ENCODE data around the gene MAPT. TPM values are rescaled to one million over a fixed set of nuclear protein-coding genes. Genes with fewer than 3 reads are reported as not detected.

Gene MAPT
- total RNA-seq, 1 donor from 2014 or later = 0.18 TPM

DNA sequence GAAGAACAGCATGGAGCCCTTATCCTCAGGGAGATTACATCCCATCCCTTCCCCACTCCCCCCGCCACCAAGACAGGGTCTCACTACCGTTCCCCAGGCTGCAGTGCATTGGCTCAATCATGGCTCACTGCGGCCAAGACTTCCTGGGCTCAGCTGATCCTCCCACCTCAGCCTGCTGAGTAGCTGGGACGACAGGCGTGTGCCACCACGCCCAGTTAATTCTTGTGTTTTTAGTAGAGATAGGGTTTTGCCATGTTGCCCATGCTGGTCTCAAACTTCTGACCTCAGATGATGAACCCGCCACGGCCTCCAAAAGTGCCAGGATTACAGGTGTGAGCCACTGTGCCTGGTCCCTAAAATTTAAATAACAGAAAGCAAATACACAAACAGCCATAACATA lies 153.5 kb downstream of the MAPT start:
- H3K27ac Mint-ChIP-seq = no peak overlapping the region
- intact Hi-C loops (cut with micrococcal nuclease) = no loop called here
- DNase-seq = no peak
- no peak overlapping the region for H3K4me3 Mint-ChIP-seq
- no peaks in the 10 kb centered on the region for H3K27me3 Mint-ChIP-seq
- POLR2A ChIA-PET = no interaction called here
- TF ChIP-seq, protein P1, sequence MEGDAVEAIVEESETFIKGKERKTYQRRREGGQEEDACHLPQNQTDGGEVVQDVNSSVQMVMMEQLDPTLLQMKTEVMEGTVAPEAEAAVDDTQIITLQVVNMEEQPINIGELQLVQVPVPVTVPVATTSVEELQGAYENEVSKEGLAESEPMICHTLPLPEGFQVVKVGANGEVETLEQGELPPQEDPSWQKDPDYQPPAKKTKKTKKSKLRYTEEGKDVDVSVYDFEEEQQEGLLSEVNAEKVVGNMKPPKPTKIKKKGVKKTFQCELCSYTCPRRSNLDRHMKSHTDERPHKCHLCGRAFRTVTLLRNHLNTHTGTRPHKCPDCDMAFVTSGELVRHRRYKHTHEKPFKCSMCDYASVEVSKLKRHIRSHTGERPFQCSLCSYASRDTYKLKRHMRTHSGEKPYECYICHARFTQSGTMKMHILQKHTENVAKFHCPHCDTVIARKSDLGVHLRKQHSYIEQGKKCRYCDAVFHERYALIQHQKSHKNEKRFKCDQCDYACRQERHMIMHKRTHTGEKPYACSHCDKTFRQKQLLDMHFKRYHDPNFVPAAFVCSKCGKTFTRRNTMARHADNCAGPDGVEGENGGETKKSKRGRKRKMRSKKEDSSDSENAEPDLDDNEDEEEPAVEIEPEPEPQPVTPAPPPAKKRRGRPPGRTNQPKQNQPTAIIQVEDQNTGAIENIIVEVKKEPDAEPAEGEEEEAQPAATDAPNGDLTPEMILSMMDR (IDR thresholded peaks at IDR 0.05) = no peak
- no peak for ATAC-seq (ENCODE audit: low read depth)
- peaks cover 4% of the 10 kb centered on the region for H3K4me1 Mint-ChIP-seq
- CTCF ChIA-PET = interaction anchor here (1.4 to 1.6 kb wide), 2 partner anchors 145 to 165 kb away, joined by 3 read pairs; partner anchors contain the start of gene KANSL1
- H3K36me3 Mint-ChIP-seq (ENCODE audit: low read depth) = peaks cover 81% of the 10 kb centered on the region
- no peaks in the 10 kb centered on the region for H3K9me3 Mint-ChIP-seq

DNA sequence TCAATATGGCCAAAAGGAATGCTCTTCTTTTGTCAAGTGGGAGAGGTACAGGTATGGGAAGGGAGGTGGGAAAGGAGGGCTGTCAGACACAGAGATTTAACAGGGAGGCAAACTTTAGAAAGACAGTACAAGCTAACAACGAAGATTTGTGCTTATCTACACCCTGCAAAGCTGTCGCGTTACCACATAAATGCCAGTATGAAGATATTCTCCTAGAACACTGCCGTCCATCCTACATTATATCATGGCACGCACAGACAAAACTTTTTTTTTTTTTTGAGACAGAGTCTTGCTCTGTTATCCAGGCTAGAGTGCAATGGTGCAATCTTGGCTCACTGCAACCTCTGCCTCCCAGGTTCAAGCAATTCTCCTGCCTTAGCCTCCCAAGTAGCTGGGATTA lies 155.3 kb downstream of the MAPT start:
- intact Hi-C loops (cut with micrococcal nuclease) = no loop called here
- Mint-ChIP-seq H3K36me3 (ENCODE audit: low read depth) (peaks cover 74% of the 10 kb centered on the region), H3K4me1 (peaks cover 1% of the 10 kb centered on the region), H3K27ac (no peak overlapping the region), H3K4me3 (no peak overlapping the region), H3K9me3 (no peaks in the 10 kb centered on the region), H3K27me3 (no peaks in the 10 kb centered on the region)
- CTCF ChIA-PET = interaction anchor here (0.8 to 1.4 kb wide), 2 partner anchors 10 to 163 kb away, joined by 3 read pairs; no protein-coding TSS in a partner anchor
- ATAC-seq (ENCODE audit: low read depth) = no peak
- POLR2A ChIA-PET = no interaction called here
- TF ChIP-seq, protein P1 (IDR thresholded peaks at IDR 0.05) = no peak
- DNase-seq = no peak

DNA sequence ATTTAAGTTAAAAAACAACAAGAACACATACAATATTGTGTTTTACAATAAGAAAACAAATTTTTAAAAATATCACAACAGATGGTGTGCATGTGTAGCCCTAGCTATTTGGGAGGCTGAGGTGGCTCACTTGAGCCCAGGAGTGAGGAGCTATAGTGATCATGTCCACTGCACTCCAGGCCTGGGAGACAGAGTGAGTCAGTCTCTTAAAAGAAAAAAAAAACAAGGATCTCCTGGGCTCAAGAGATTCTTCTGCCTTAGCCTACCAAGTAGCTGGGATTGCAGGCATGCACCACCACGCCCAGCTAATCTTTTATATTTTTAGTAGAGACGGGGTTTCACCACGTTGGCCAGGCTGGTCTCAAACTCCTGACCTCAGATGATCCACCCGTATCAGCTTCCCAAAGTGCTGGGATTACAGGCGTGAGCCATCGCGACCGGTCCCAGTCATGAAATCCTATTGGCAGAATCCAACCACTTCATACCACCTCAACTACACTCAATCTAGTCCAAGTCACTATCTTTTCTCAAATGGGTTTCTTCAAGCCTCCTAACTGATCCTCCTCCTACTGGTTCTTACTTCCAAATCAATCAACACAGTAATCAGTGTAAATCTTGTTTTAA lies 159.7 kb downstream of the MAPT start:
- POLR2A ChIA-PET = no interaction called here
- DNase-seq = no peak
- no peak overlapping the region for H3K27ac Mint-ChIP-seq
- TF ChIP-seq, protein P1 (IDR thresholded peaks at IDR 0.05) = no peak
- ATAC-seq (ENCODE audit: low read depth) = no peak
- no peak overlapping the region for H3K4me3 Mint-ChIP-seq
- CTCF ChIA-PET = no interaction called here
- H3K4me1 Mint-ChIP-seq = peaks cover 1% of the 10 kb centered on the region
- intact Hi-C loops (cut with micrococcal nuclease) = no loop called here
- H3K27me3 Mint-ChIP-seq = no peaks in the 10 kb centered on the region
- H3K9me3 Mint-ChIP-seq = no peaks in the 10 kb centered on the region
- H3K36me3 Mint-ChIP-seq (ENCODE audit: low read depth) = peaks cover 64% of the 10 kb centered on the region

DNA sequence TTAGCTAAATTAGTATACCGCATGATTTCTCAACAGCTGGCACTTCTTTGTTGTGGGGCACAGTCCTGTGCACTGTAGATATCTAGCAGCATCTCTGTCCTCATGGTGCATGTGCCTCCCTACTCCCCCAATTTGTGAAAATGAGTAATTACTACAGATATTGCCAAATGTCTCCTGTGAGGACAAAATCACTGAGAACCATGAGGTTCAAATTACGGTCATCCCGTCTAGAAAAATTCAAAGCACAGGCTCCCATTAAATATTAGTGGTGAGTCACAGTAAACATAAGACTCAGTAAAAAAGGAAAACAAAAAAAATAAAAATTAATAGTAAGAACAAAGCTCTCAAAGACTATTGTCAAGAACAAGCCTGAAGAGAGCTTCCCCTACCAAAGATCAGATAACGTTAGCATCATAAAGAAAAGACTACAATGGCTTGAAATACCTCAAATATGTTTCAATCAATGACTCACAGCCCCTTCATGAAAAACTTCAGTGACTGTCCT lies 162.5 kb downstream of the MAPT start:
- TF ChIP-seq, protein P1 (IDR thresholded peaks at IDR 0.05) = no peak
- no peak overlapping the region for H3K27ac Mint-ChIP-seq
- H3K4me1 Mint-ChIP-seq = peaks cover 1% of the 10 kb centered on the region
- intact Hi-C loops (cut with micrococcal nuclease) = no loop called here
- CTCF ChIA-PET = interaction anchor here (0.6 to 2.4 kb wide), 3 partner anchors 12 to 156 kb away, joined by 3 to 7 read pairs (median 6); no protein-coding TSS in a partner anchor
- peaks cover 55% of the 10 kb centered on the region for H3K36me3 Mint-ChIP-seq (ENCODE audit: low read depth)
- H3K9me3 Mint-ChIP-seq = no peaks in the 10 kb centered on the region
- POLR2A ChIA-PET = no interaction called here
- H3K27me3 Mint-ChIP-seq = no peaks in the 10 kb centered on the region
- ATAC-seq (ENCODE audit: low read depth) = no peak
- no peak overlapping the region for H3K4me3 Mint-ChIP-seq
- no peak for DNase-seq

DNA sequence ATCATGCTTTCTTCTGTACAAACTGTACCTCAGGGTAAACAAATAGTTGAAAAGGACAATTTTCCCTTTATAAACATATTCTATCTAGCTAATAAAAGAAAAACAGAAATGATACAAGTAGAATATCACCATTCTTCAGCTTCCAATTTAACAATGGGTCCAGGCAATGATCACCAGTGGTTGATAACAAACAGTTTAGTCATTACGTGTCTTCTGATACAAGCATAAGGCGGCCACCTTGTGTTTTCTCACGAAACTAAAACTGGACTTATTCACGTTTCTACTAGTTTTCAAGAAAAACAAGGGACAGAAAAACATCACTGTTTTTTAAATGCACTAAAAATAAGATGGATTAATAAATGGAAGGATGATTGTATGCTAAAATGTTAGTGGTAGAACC lies 163.0 kb downstream of the MAPT start:
- no peak for ATAC-seq (ENCODE audit: low read depth)
- TF ChIP-seq, protein P1 (IDR thresholded peaks at IDR 0.05) = no peak
- ChIA-PET POLR2A (no interaction called here), CTCF (interaction anchor here (2.1 to 2.4 kb wide), 2 partner anchors 13 to 156 kb away, joined by 6 to 7 read pairs; no protein-coding TSS in a partner anchor)
- Mint-ChIP-seq H3K27ac (no peak overlapping the region), H3K4me1 (no peaks in the 10 kb centered on the region), H3K9me3 (no peaks in the 10 kb centered on the region), H3K36me3 (ENCODE audit: low read depth) (peaks cover 54% of the 10 kb centered on the region), H3K4me3 (no peak overlapping the region), H3K27me3 (no peaks in the 10 kb centered on the region)
- intact Hi-C loops (cut with micrococcal nuclease) = no loop called here
- no peak for DNase-seq

Measured in activated B cell treated with CpG ODN at 0.5 μM for 24 hours (primary cell).